ENCODE data around the gene ITGB3BP. TPM values are rescaled to one million over a fixed set of nuclear protein-coding genes. Genes with fewer than 3 reads are reported as not detected.

ITGB3BP gene
- total RNA-seq, 2 donors from 2014 or later, result 46.4 to 55.2 TPM

DNA sequence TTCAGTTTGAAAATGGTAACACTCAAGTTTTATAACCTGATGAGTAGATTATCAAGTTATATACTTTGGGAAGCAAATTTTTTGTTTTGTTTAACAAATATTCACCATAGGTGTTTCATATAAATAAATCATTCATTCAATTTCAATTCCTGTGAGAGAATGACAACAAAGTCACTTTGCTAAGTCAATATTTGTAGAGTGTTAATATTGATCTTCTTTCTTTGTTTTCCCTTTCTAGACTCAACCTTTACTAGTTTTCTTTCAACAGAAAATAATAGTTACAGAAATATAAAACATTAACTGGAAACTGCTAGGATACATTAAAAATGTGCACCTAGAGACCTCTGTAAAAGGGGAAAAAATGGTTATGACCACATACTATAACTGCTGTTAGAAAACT, 11.4 kb upstream of the ITGB3BP start:
- Mint-ChIP-seq H3K27me3 (no peaks in the 10 kb centered on the region), H3K36me3 (ENCODE audit: low read depth) (peaks cover 42% of the 10 kb centered on the region), H3K9me3 (no peaks in the 10 kb centered on the region), H3K4me1 (no peaks in the 10 kb centered on the region), H3K4me3 (no peak overlapping the region), H3K27ac (no peak overlapping the region)
- no peak for ATAC-seq (replicated peaks)

DNA sequence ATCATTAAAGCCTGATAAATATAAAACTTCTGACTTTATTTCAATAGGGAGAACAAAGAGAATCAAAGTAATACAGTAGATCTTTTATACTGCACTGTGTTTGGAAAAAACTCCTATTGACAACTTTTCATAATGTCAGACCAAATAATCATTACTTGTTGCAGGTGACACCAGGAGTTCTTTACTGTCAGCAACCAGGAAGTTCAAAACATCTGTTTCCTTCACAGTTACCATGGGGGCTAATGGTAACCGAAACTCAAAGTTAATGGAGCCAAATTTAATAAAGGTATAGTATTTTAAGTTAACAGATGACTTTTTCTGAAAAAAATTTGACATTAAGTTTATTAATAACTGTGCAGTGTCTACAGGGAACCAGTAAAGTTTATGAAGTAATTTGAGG, 10.9 kb upstream of the ITGB3BP start:
- no peaks in the 10 kb centered on the region for H3K4me1 Mint-ChIP-seq
- H3K36me3 Mint-ChIP-seq (ENCODE audit: low read depth), result peaks cover 42% of the 10 kb centered on the region
- H3K27me3 Mint-ChIP-seq, result no peaks in the 10 kb centered on the region
- H3K4me3 Mint-ChIP-seq, result no peak overlapping the region
- H3K27ac Mint-ChIP-seq, result no peak overlapping the region
- no peak for ATAC-seq (replicated peaks)
- no peaks in the 10 kb centered on the region for H3K9me3 Mint-ChIP-seq

DNA sequence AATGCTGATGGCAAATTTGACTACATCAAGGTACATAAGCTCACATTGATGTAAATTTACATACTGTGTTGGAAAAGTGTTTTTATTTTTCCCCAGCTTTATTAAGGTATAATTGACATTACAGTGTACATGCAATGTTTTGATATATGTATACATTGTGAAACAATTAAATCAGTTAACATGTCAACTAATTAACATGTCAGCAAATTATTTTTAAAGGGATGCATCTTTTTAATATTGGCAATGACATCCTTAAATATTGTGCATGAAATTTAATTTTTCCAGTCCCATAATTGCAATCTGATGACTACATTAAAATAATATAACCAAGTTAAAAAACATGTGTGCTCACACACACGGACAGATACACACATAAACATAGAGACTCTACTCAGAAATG, 9.7 kb upstream of the ITGB3BP start:
- H3K27me3 Mint-ChIP-seq, result no peaks in the 10 kb centered on the region

DNA sequence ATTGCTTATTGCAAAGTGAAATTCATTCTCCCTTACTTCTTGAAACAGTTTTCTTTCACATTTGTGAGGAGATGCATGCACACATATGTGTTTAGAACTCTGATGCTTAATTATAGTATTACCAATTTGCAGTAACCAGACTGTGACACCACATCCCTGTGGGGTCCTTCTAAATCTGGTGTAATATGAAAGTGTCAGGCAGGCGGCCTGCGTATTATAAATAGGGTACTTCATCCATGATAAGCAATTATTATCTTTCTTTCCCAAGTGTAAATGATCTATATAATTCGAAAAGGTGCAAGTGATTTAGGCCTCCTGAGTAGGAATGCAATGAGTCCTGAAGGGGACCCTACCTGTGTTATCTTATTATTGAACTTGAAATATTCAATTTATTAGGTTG, 1.2 kb upstream of the ITGB3BP start:
- no peaks in the 10 kb centered on the region for H3K9me3 Mint-ChIP-seq
- H3K27ac Mint-ChIP-seq, result peak overlapping the region; percentile 95
- peaks cover 11% of the 10 kb centered on the region for H3K4me1 Mint-ChIP-seq
- H3K4me3 Mint-ChIP-seq, result peak overlapping the region; percentile 95
- H3K36me3 Mint-ChIP-seq (ENCODE audit: low read depth), result peaks cover 22% of the 10 kb centered on the region
- no peaks in the 10 kb centered on the region for H3K27me3 Mint-ChIP-seq
- ATAC-seq (replicated peaks), result no peak

More for the DNA sequence above, 9.7 kb upstream of the ITGB3BP start:
- no peak for ATAC-seq (replicated peaks)
- H3K36me3 Mint-ChIP-seq (ENCODE audit: low read depth), result peaks cover 43% of the 10 kb centered on the region
- H3K9me3 Mint-ChIP-seq, result no peaks in the 10 kb centered on the region
- no peak overlapping the region for H3K27ac Mint-ChIP-seq
- H3K4me1 Mint-ChIP-seq, result no peaks in the 10 kb centered on the region
- no peak overlapping the region for H3K4me3 Mint-ChIP-seq

DNA sequence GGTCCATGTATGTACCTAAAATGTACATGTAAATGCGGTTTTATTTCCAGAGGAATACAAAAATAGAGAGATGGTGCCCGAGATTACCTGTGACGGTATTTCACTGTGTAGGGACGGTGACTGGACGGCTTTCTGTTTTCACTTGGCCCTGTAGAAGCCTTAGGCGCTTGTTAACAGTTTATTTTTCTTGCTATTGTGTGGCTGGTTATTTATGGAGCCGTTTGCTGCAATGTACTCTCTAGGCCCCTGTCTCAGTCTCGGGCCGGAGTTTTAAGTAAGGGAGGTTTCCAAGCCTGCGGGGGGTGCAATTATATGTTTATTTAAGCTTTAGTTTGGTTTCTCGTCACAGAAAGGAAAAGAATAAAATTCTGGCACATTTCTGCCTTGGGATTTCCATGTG, 713 bp upstream of the ITGB3BP start:
- H3K9me3 Mint-ChIP-seq, result no peaks in the 10 kb centered on the region
- peaks cover 11% of the 10 kb centered on the region for H3K4me1 Mint-ChIP-seq
- H3K27me3 Mint-ChIP-seq, result no peaks in the 10 kb centered on the region
- peak; percentile 59 for ATAC-seq (replicated peaks)
- peak overlapping the region; percentile 95 for H3K4me3 Mint-ChIP-seq
- peaks cover 22% of the 10 kb centered on the region for H3K36me3 Mint-ChIP-seq (ENCODE audit: low read depth)
- H3K27ac Mint-ChIP-seq, result peak overlapping the region; percentile 95

DNA sequence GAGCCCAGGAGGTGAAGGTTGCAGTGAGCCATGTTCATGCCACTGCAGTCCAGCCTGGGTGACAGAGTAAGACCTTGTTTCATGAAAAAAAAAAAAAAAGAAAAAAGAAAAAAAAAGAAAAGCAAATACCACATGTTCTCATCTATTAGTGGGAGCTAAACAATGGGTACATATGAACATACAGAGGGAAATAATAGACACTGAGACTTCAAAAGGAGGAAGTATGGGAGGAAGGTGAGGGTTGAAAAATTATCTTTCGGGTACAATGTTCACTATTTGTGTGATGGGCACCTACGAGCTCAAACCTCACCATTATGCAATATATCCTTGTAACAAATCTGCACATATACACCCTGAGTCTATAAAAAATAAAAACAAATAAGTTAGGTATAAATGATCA, 6.4 kb downstream of the ITGB3BP start:
- no peak overlapping the region for H3K27ac Mint-ChIP-seq
- H3K36me3 Mint-ChIP-seq (ENCODE audit: low read depth), result no peaks in the 10 kb centered on the region
- ATAC-seq (replicated peaks), result no peak
- no peaks in the 10 kb centered on the region for H3K9me3 Mint-ChIP-seq
- H3K27me3 Mint-ChIP-seq, result no peaks in the 10 kb centered on the region
- H3K4me1 Mint-ChIP-seq, result peaks cover 6% of the 10 kb centered on the region
- H3K4me3 Mint-ChIP-seq, result no peak overlapping the region

DNA sequence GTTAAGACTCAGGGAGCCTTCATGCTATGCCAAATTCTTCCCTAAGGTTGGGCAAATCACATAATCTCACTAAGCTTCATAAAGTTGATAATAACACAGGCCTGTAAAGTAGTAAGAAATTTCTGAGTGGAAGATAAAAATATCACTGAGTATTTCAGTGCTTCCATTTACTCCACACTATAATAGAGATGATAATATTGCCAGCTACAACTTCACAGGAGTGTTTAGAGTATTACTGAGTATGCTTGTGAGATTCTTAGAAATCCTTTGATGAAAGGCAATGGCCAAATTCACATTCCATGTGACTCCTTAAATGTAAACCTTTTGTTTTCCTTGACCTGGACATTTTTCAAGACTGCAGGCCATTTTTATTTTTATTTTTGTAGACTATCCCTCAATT, 10.4 kb downstream of the ITGB3BP start:
- Mint-ChIP-seq H3K4me1 (no peaks in the 10 kb centered on the region), H3K36me3 (ENCODE audit: low read depth) (no peaks in the 10 kb centered on the region), H3K27me3 (no peaks in the 10 kb centered on the region), H3K9me3 (no peaks in the 10 kb centered on the region), H3K4me3 (no peak overlapping the region), H3K27ac (no peak overlapping the region)
- no peak for ATAC-seq (replicated peaks)

DNA sequence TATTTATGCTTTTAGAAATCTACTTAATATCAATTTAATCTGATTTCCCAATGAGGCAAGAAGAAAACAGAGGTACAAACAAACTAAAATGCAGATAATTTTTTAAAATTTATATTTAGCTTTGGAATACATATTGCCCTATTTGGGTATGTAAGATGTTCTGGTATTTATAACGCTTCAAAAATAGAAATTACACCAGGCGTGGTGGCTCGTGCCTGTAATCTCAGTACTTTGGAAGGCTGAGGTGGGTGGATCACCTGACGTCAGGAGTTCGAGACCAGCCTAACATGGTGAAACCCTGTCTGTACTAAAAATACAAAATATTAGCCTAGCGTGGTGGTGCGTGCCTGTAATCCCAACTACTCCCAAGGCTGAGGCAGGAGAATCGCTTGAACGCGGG, 13.3 kb downstream of the ITGB3BP start:
- ATAC-seq (replicated peaks), result no peak
- H3K27me3 Mint-ChIP-seq, result no peaks in the 10 kb centered on the region
- H3K4me3 Mint-ChIP-seq, result no peak overlapping the region
- H3K9me3 Mint-ChIP-seq, result peaks cover 4% of the 10 kb centered on the region
- H3K36me3 Mint-ChIP-seq (ENCODE audit: low read depth), result peaks cover 19% of the 10 kb centered on the region
- H3K27ac Mint-ChIP-seq, result no peak overlapping the region
- no peaks in the 10 kb centered on the region for H3K4me1 Mint-ChIP-seq

DNA sequence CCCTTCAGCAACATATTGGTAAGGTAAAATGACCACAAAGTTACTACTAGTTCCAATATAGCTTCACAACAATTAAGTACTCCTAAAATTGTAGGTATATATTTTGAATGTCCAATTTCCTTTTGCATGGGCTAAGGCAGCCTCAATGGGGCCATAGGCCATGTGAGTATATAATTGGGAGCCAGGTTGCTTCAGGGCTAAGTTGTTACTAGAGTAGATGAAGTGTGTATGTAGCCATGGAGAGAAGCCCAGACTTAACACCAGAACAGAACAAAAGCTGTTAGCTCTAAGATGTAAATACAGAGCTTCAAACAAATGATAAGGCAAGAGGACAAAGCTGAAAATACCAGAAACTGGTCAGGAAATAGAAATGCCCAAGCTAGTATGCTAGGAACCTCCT, 16.2 kb downstream of the ITGB3BP start:
- H3K9me3 Mint-ChIP-seq, result peaks cover 4% of the 10 kb centered on the region
- no peak overlapping the region for H3K27ac Mint-ChIP-seq
- no peak overlapping the region for H3K4me3 Mint-ChIP-seq
- no peak for ATAC-seq (replicated peaks)
- peaks cover 19% of the 10 kb centered on the region for H3K36me3 Mint-ChIP-seq (ENCODE audit: low read depth)
- H3K27me3 Mint-ChIP-seq, result no peaks in the 10 kb centered on the region
- no peaks in the 10 kb centered on the region for H3K4me1 Mint-ChIP-seq

DNA sequence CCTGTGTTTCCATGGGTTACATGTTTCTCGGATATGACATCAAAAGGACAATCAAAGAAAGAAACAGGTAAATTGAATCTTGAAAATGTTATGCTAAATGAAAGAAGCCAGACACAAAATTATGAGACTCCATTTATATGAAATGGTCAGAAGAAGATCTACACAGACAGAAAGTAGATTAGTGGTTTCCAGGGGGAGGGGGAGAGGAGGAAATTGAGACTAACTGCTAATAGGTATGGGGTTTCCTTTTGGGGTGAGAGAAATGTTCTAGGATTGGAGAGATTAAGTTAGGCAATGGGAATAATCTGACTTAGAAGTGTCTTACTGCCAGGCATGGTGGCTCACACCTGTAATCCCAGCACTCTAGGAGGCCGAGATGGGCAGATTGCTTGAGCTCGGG, 21.8 kb downstream of the ITGB3BP start:
- no peak overlapping the region for H3K27ac Mint-ChIP-seq
- peaks cover 4% of the 10 kb centered on the region for H3K9me3 Mint-ChIP-seq
- H3K27me3 Mint-ChIP-seq, result no peaks in the 10 kb centered on the region

DNA sequence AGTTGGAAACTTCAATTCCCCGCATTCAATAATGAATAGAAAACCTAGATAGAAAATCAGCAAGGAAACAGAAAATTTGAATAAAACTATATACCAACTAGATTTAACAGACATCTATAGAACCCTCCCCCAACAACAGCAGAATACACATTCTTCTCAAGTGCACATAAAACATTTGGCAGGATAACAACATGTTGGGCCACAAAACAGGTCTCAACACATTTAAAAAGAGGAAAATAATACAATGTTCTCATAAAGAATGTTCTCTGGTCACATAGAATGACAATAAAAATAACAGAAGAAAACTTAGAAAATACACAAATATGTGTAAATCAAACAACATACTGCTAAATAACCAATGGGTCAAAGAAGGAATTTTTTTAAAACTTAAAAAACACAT, 24.9 kb downstream of the ITGB3BP start:
- ATAC-seq (replicated peaks), result no peak
- H3K27me3 Mint-ChIP-seq, result no peaks in the 10 kb centered on the region
- H3K9me3 Mint-ChIP-seq, result no peaks in the 10 kb centered on the region
- no peak overlapping the region for H3K4me3 Mint-ChIP-seq
- H3K4me1 Mint-ChIP-seq, result no peaks in the 10 kb centered on the region
- peaks cover 11% of the 10 kb centered on the region for H3K36me3 Mint-ChIP-seq (ENCODE audit: low read depth)
- H3K27ac Mint-ChIP-seq, result no peak overlapping the region

More for the DNA sequence above, 21.8 kb downstream of the ITGB3BP start:
- Mint-ChIP-seq H3K4me1 (no peaks in the 10 kb centered on the region), H3K4me3 (no peak overlapping the region), H3K36me3 (ENCODE audit: low read depth) (peaks cover 21% of the 10 kb centered on the region)
- no peak for ATAC-seq (replicated peaks)

DNA sequence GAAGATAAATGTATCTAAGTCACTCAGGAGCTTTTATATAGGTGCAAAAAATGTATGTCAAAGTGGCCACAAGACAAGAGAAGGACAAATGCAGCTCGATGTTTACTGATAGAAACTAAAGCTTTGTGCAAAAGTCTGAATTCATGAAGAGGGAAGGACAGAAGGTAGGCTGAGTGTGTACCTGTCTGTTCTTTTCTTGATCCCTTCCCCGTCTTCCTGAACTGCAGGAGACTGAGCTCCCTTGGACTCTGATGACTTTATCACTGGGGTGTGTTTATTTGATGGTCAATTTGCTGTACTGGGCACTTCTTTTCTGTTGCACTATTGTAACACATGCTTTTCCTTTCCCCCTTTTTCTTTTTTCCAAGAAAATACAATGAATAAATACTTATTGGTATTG, 25.4 kb downstream of the ITGB3BP start:
- H3K27ac Mint-ChIP-seq, result no peak overlapping the region
- H3K4me3 Mint-ChIP-seq, result no peak overlapping the region
- H3K4me1 Mint-ChIP-seq, result peaks cover 1% of the 10 kb centered on the region
- ATAC-seq (replicated peaks), result no peak
- no peaks in the 10 kb centered on the region for H3K27me3 Mint-ChIP-seq
- H3K36me3 Mint-ChIP-seq (ENCODE audit: low read depth), result peaks cover 11% of the 10 kb centered on the region
- H3K9me3 Mint-ChIP-seq, result no peaks in the 10 kb centered on the region

DNA sequence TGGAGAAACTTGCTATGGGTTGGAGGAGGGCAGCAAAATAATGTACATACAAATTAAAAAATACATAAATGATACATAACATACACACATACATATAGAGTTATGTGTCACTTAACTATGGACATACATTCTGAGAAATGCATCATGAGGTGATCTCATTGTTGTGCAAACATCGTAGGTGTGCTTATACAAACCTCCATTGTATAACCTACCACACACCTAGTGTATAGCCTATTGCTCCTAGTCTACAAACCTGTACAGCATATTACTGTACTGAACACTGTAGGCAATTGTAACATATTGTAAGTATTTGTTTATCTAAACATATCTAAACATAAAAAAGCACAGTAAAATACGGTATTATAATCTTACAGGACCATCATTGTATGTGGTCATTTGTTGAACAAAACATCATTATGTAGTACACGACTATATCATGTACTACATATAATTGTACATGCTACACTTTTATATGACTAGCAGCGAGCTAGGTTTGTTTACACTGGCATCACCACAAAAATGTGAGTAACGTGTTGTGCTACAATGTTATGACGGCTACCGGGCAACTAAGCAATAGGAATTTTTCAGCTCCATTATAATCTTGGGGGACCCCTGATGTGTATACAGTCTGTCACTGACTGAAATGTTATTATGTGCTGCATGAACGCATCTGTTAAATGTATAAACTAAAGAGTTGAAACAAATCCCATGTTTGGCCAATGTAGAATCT, 35.5 kb downstream of the ITGB3BP start:
- Mint-ChIP-seq H3K4me1 (peaks cover 2% of the 10 kb centered on the region), H3K36me3 (ENCODE audit: low read depth) (peaks cover 20% of the 10 kb centered on the region), H3K27me3 (no peaks in the 10 kb centered on the region), H3K27ac (no peak overlapping the region), H3K9me3 (no peaks in the 10 kb centered on the region), H3K4me3 (no peak overlapping the region)
- ATAC-seq (replicated peaks), result no peak

DNA sequence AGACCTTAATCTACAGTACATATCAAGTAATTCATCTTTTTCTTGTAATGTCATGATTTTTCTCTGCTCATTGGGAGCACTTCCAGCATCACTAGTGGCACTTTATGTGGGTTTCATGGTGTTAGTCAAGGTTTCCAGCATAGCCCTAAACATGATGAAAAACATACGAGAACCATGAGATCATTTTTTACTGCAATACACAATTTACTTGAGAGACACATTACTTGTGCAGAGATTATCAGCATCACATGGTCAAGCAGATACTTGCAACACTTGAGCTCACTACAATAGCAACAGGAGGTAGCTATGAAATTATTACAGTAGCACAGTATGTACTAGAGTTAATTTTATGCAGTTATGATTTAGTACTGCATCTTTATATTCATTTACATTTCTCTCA, 36.4 kb downstream of the ITGB3BP start:
- no peak overlapping the region for H3K27ac Mint-ChIP-seq

DNA sequence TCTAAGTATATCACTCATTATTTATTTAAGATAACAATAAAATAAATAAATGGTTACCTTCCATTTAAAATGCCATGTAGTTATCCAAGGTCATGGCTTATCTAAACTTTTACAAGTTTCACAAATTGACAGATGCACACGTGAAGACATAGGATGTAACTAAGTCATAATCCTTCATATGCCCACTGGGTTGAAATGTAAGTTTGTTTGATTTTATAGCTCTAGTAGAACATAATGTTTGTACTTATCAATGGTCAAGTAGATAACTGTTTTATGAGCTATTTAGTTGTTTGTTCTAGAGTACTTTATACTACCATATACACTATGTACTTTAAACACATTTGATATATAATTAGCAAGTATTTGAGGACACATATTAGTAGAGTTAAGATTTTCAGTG, 43.0 kb downstream of the ITGB3BP start:
- no peak overlapping the region for H3K4me3 Mint-ChIP-seq
- no peaks in the 10 kb centered on the region for H3K4me1 Mint-ChIP-seq
- peaks cover 25% of the 10 kb centered on the region for H3K36me3 Mint-ChIP-seq (ENCODE audit: low read depth)
- no peak for ATAC-seq (replicated peaks)
- H3K27me3 Mint-ChIP-seq, result no peaks in the 10 kb centered on the region
- no peak overlapping the region for H3K27ac Mint-ChIP-seq
- no peaks in the 10 kb centered on the region for H3K9me3 Mint-ChIP-seq

More for the DNA sequence above, 36.4 kb downstream of the ITGB3BP start:
- no peaks in the 10 kb centered on the region for H3K9me3 Mint-ChIP-seq
- no peaks in the 10 kb centered on the region for H3K4me1 Mint-ChIP-seq
- H3K4me3 Mint-ChIP-seq, result no peak overlapping the region
- H3K27me3 Mint-ChIP-seq, result no peaks in the 10 kb centered on the region
- no peak for ATAC-seq (replicated peaks)
- peaks cover 20% of the 10 kb centered on the region for H3K36me3 Mint-ChIP-seq (ENCODE audit: low read depth)

DNA sequence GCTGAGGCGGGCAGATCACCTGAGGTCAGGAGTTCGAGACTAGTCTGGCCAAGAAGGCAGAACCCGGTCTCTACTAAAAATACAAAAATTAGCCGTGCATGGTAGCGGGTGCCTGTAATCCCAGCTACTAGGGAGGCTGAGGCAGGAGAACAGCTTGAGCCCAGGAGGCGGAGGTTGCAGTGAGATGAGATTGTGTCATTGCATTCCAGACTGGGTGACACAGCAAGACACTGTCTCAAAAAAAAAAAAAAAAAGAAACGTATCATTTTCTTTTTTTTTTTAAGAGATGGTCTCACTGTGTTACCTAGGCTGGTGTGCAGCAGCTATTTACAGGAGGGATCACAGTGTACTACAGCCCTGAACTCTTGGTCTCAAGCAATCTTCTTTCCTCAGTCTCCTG, 47.3 kb downstream of the ITGB3BP start:
- no peak for ATAC-seq (replicated peaks)
- H3K36me3 Mint-ChIP-seq (ENCODE audit: low read depth), result peaks cover 19% of the 10 kb centered on the region
- no peaks in the 10 kb centered on the region for H3K9me3 Mint-ChIP-seq
- H3K27ac Mint-ChIP-seq, result no peak overlapping the region
- no peak overlapping the region for H3K4me3 Mint-ChIP-seq
- no peaks in the 10 kb centered on the region for H3K4me1 Mint-ChIP-seq
- no peaks in the 10 kb centered on the region for H3K27me3 Mint-ChIP-seq
